Measurements from ENCODE around the gene SLC16A6.

The SLC16A6 gene

DNA sequence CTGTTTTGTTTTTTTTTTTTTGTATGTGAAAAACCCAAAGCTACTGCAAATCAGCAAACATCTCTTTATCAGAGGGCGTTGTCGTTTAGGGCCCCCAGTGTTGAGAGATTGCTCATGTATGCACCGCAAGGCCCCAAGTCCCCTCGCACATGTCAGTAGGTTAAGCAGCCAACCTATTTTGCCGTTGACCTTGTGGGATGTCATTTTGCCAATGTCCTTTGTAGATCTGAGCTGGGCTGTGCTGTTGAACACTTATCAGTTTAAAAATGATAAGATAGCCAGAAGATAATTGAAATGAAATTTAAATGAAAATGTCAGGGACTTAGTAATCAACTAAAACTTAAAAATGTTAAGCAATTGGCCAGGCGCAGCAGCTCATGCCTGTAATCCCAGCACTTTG, 26.5 kb upstream of the SLC16A6 start:
- no peak overlapping the region for H4K12ac ChIP-seq (ENCODE audit: low read depth, low read length)
- H2AFZ ChIP-seq (ENCODE audit: insufficient read depth, low read length, poor library complexity), result no peak overlapping the region
- H2BK12ac ChIP-seq (ENCODE audit: low read length), result no peak overlapping the region
- no peak overlapping the region for H2AK5ac ChIP-seq (ENCODE audit: low read length)
- H3K79me2 ChIP-seq (ENCODE audit: control insufficient read depth, insufficient read depth, low read length, poor library complexity), result no peaks in the 10 kb centered on the region
- no peaks in the 10 kb centered on the region for H3K27me3 ChIP-seq (ENCODE audit: insufficient read depth, low read length)
- peaks cover 16% of the 10 kb centered on the region for H3K79me1 ChIP-seq (ENCODE audit: low read length)
- no peak overlapping the region for H2BK5ac ChIP-seq (ENCODE audit: low read depth, low read length, poor library complexity)
- no peaks in the 10 kb centered on the region for H3K36me3 ChIP-seq (ENCODE audit: control insufficient read depth in 1 of 2, insufficient read depth in 2 of 2, low read length in 2 of 2)
- H3K9ac ChIP-seq (ENCODE audit: low read length), result no peak overlapping the region
- H3K4ac ChIP-seq (ENCODE audit: low read depth, low read length), result no peak overlapping the region
- no peak for DNase-seq
- H3K27ac ChIP-seq (ENCODE audit: low read depth, low read length), result no peak overlapping the region
- no peak overlapping the region for H3K14ac ChIP-seq (ENCODE audit: low read length)
- peaks cover 1% of the 10 kb centered on the region for H3K9me3 ChIP-seq (ENCODE audit: insufficient read depth, low read depth, low read length)
- H3K4me3 ChIP-seq (ENCODE audit: low read depth, low read length), result no peak overlapping the region
- WGBS (ENCODE audit: extremely low coverage, insufficient coverage, insufficient read length), result no CpG with 5 or more reads among the region's 6 CpGs
- H3K4me1 ChIP-seq (ENCODE audit: control insufficient read depth in 1 of 2, insufficient read depth in 2 of 2, low read length in 2 of 2), result peaks cover 25 to 37% of the 10 kb centered on the region in 2 experiments
- H4K91ac ChIP-seq (ENCODE audit: low read depth, low read length), result no peak overlapping the region
- no peak overlapping the region for H4K8ac ChIP-seq (ENCODE audit: low read depth, low read length)
- no peak overlapping the region for H3K4me2 ChIP-seq (ENCODE audit: low read length)
- H3K18ac ChIP-seq (ENCODE audit: low read length), result no peak overlapping the region
- no peak overlapping the region for H3K23ac ChIP-seq (ENCODE audit: low read length)
- H2BK120ac ChIP-seq (ENCODE audit: insufficient read depth, low read length, poor library complexity), result no peak overlapping the region

- Histone ChIP-seq H3K4me3 (ENCODE audit: low read depth, low read length) (no peak overlapping the region), H2BK5ac (ENCODE audit: low read depth, low read length, poor library complexity) (no peak overlapping the region), H3K4me2 (ENCODE audit: low read length) (no peak overlapping the region), H3K9ac (ENCODE audit: low read length) (no peak overlapping the region), H4K8ac (ENCODE audit: low read depth, low read length) (no peak overlapping the region), H3K79me2 (ENCODE audit: control insufficient read depth, insufficient read depth, low read length, poor library complexity) (no peaks in the 10 kb centered on the region), H3K79me1 (ENCODE audit: low read length) (peaks cover 17% of the 10 kb centered on the region), H3K4me1 (ENCODE audit: control insufficient read depth in 1 of 2, insufficient read depth in 2 of 2, low read length in 2 of 2) (peaks cover 29 to 33% of the 10 kb centered on the region in 2 experiments), H2BK120ac (ENCODE audit: insufficient read depth, low read length, poor library complexity) (no peak overlapping the region), H3K4ac (ENCODE audit: low read depth, low read length) (no peak overlapping the region), H3K27ac (ENCODE audit: low read depth, low read length) (no peak overlapping the region), H3K36me3 (ENCODE audit: control insufficient read depth in 1 of 2, insufficient read depth in 2 of 2, low read length in 2 of 2) (no peaks in the 10 kb centered on the region), H3K18ac (ENCODE audit: low read length) (no peak overlapping the region), H3K9me3 (ENCODE audit: insufficient read depth, low read depth, low read length) (peaks cover 1% of the 10 kb centered on the region), H3K14ac (ENCODE audit: low read length) (no peak overlapping the region), H4K12ac (ENCODE audit: low read depth, low read length) (no peak overlapping the region), H3K27me3 (ENCODE audit: insufficient read depth, low read length) (no peaks in the 10 kb centered on the region), H2BK12ac (ENCODE audit: low read length) (no peak overlapping the region), H2AFZ (ENCODE audit: insufficient read depth, low read length, poor library complexity) (no peak overlapping the region), H3K23ac (ENCODE audit: low read length) (no peak overlapping the region), H2AK5ac (ENCODE audit: low read length) (no peak overlapping the region), H4K91ac (ENCODE audit: low read depth, low read length) (no peak overlapping the region)
- DNase-seq, result no peak
- no CpG with 5 or more reads among the region's 4 CpGs for WGBS (ENCODE audit: extremely low coverage, insufficient coverage, insufficient read length)
Measured at GRCh38 chr17:68315930-68316329, 25.0 kb upstream of the SLC16A6 start.

- Histone ChIP-seq H2BK120ac (ENCODE audit: insufficient read depth, low read length, poor library complexity) (no peak overlapping the region), H3K9ac (ENCODE audit: low read length) (no peak overlapping the region), H2AK5ac (ENCODE audit: low read length) (no peak overlapping the region), H3K4me3 (ENCODE audit: low read depth, low read length) (no peak overlapping the region), H4K12ac (ENCODE audit: low read depth, low read length) (no peak overlapping the region), H3K4me1 (ENCODE audit: control insufficient read depth in 1 of 2, insufficient read depth in 2 of 2, low read length in 2 of 2) (peaks cover 22 to 26% of the 10 kb centered on the region in 2 experiments), H3K9me3 (ENCODE audit: insufficient read depth, low read depth, low read length) (peaks cover 1% of the 10 kb centered on the region), H2AFZ (ENCODE audit: insufficient read depth, low read length, poor library complexity) (no peak overlapping the region), H3K79me1 (ENCODE audit: low read length) (peaks cover 11% of the 10 kb centered on the region), H2BK5ac (ENCODE audit: low read depth, low read length, poor library complexity) (no peak overlapping the region), H3K4me2 (ENCODE audit: low read length) (no peak overlapping the region), H3K79me2 (ENCODE audit: control insufficient read depth, insufficient read depth, low read length, poor library complexity) (no peaks in the 10 kb centered on the region), H3K36me3 (ENCODE audit: control insufficient read depth in 1 of 2, insufficient read depth in 2 of 2, low read length in 2 of 2) (no peaks in the 10 kb centered on the region), H3K27me3 (ENCODE audit: insufficient read depth, low read length) (no peaks in the 10 kb centered on the region), H3K4ac (ENCODE audit: low read depth, low read length) (no peak overlapping the region), H3K27ac (ENCODE audit: low read depth, low read length) (no peak overlapping the region), H4K91ac (ENCODE audit: low read depth, low read length) (no peak overlapping the region), H3K23ac (ENCODE audit: low read length) (no peak overlapping the region), H3K18ac (ENCODE audit: low read length) (no peak overlapping the region), H2BK12ac (ENCODE audit: low read length) (peak overlapping the region; percentile 61), H4K8ac (ENCODE audit: low read depth, low read length) (no peak overlapping the region), H3K14ac (ENCODE audit: low read length) (no peak overlapping the region)
- DNase-seq, result no peak
- WGBS (ENCODE audit: extremely low coverage, insufficient coverage, insufficient read length), result no CpG with 5 or more reads among the region's 8 CpGs
Measured at GRCh38 chr17:68314916-68315535, 24.1 kb upstream of the SLC16A6 start.

- H4K8ac ChIP-seq (ENCODE audit: low read depth, low read length), result no peak overlapping the region
- whole genome bisulfite sequencing (ENCODE audit: extremely low coverage, insufficient coverage, insufficient read length), result no CpG with 5 or more reads among the region's 8 CpGs
- no peaks in the 10 kb centered on the region for H3K27me3 ChIP-seq (ENCODE audit: insufficient read depth, low read length)
- peaks cover 3% of the 10 kb centered on the region for H3K79me1 ChIP-seq (ENCODE audit: low read length)
- H3K9me3 ChIP-seq (ENCODE audit: insufficient read depth, low read depth, low read length), result no peaks in the 10 kb centered on the region
- H3K4me3 ChIP-seq (ENCODE audit: low read depth, low read length), result no peak overlapping the region
- H3K4me2 ChIP-seq (ENCODE audit: low read length), result no peak overlapping the region
- H2BK12ac ChIP-seq (ENCODE audit: low read length), result no peak overlapping the region
- no peak overlapping the region for H2BK5ac ChIP-seq (ENCODE audit: low read depth, low read length, poor library complexity)
- no peaks in the 10 kb centered on the region for H3K79me2 ChIP-seq (ENCODE audit: control insufficient read depth, insufficient read depth, low read length, poor library complexity)
- no peaks in the 10 kb centered on the region for H3K36me3 ChIP-seq (ENCODE audit: control insufficient read depth in 1 of 2, insufficient read depth in 2 of 2, low read length in 2 of 2)
- H4K12ac ChIP-seq (ENCODE audit: low read depth, low read length), result no peak overlapping the region
- peaks cover 7 to 8% of the 10 kb centered on the region in 2 experiments for H3K4me1 ChIP-seq (ENCODE audit: control insufficient read depth in 1 of 2, insufficient read depth in 2 of 2, low read length in 2 of 2)
- DNase-seq, result no peak
- H3K27ac ChIP-seq (ENCODE audit: low read depth, low read length), result no peak overlapping the region
- no peak overlapping the region for H4K91ac ChIP-seq (ENCODE audit: low read depth, low read length)
- no peak overlapping the region for H3K4ac ChIP-seq (ENCODE audit: low read depth, low read length)
- no peak overlapping the region for H3K14ac ChIP-seq (ENCODE audit: low read length)
- H2AFZ ChIP-seq (ENCODE audit: insufficient read depth, low read length, poor library complexity), result no peak overlapping the region
- no peak overlapping the region for H2AK5ac ChIP-seq (ENCODE audit: low read length)
- no peak overlapping the region for H3K23ac ChIP-seq (ENCODE audit: low read length)
- H2BK120ac ChIP-seq (ENCODE audit: insufficient read depth, low read length, poor library complexity), result no peak overlapping the region
- H3K9ac ChIP-seq (ENCODE audit: low read length), result no peak overlapping the region
- no peak overlapping the region for H3K18ac ChIP-seq (ENCODE audit: low read length)
Measured at GRCh38 chr17:68310152-68310551, 19.2 kb upstream of the SLC16A6 start.

All from trophoblast cell (in vitro differentiated cells and primary cell).